IMR-90 (cell line): Measurements from ENCODE around the gene LDB2. TPM values are rescaled to one million over a fixed set of nuclear protein-coding genes. Genes with fewer than 3 reads are reported as not detected.

Experiments
- ATAC-seq: fragments of 200-7000 bp; cut with Tn5 transposase; 2 replicates; pipeline ENCODE4 v1.9.1; 2020; ENCODE audit warnings: low read depth, mild to moderate bottlenecking, moderate library complexity
- BruUV-seq: library from RNA; stranded (reverse); fragments of 400-500 nt; replicated peaks from 2 replicates; lab custom pipeline; 2021; lab: Mats Ljungman, UMichigan
- CTCF ChIA-PET: fragments of 300-600 bp; formaldehyde crosslinking; extraction: SDS; loops from one replicate; lab custom pipeline; 2021; ENCODE audit warnings: antibody characterized with exemption; lab: Yijun Ruan, JAX
- POLR2A ChIA-PET: fragments of 300-600 bp; sonication (Branson Sonifier 250); formaldehyde crosslinking; loops from one replicate; lab custom pipeline; 2022; ENCODE audit warnings: antibody characterized with exemption; ENCODE audit not compliant: unreplicated experiment; lab: Charles Lee
- DNase-seq: peaks from one replicate; pipeline ENCODE4 v3.0.0; 2013
- H2AFZ ChIP-seq: replicated peaks from 2 replicates; pipeline ENCODE3; 2013; ENCODE audit warnings: low read length, mild to moderate bottlenecking; ENCODE audit not compliant: poor library complexity
- H2AK5ac ChIP-seq: 2 replicates; pipeline ENCODE4 v1.6.1; 2013; ENCODE audit warnings: low read depth, low read length, inconsistent platforms
- H2AK9ac ChIP-seq: replicated peaks from 2 replicates; pipeline ENCODE3; 2013; ENCODE audit warnings: mild to moderate bottlenecking, low read depth, low read length, moderate library complexity; ENCODE audit not compliant: poor library complexity
- H2BK120ac ChIP-seq: 2 replicates; pipeline ENCODE4 v1.6.1; 2013; ENCODE audit warnings: low read depth, low read length, inconsistent platforms
- H2BK15ac ChIP-seq: 3 replicates; pipeline ENCODE4 v1.6.1; 2013; ENCODE audit warnings: low read depth, low read length, inconsistent platforms
- H2BK20ac ChIP-seq: 2 replicates; pipeline ENCODE4 v1.6.1; 2013; ENCODE audit warnings: low read depth, mild to moderate bottlenecking, inconsistent platforms, low read length, moderate library complexity
- H2BK5ac ChIP-seq: 2 replicates; pipeline ENCODE4 v1.6.1; 2013; ENCODE audit warnings: mild to moderate bottlenecking, low read depth, low read length, inconsistent platforms; ENCODE audit not compliant: poor library complexity, severe bottlenecking
- H3K14ac ChIP-seq: replicated peaks from 2 replicates; pipeline ENCODE4 v1.6.1; 2013; ENCODE audit warnings: low read depth, low read length, inconsistent platforms
- H3K18ac ChIP-seq: 2 replicates; pipeline ENCODE4 v1.6.1; 2013; ENCODE audit warnings: low read depth, low read length, control low read depth
- H3K23ac ChIP-seq: 2 replicates; pipeline ENCODE4 v1.6.1; 2013; ENCODE audit warnings: low read depth, low read length, inconsistent platforms
- H3K27ac ChIP-seq: 2 replicates; pipeline ENCODE4 v1.5.1; 2013; ENCODE audit warnings: mild to moderate bottlenecking, control low read depth, low read length; ENCODE audit not compliant: insufficient read depth
- H3K27me3 ChIP-seq: 2 replicates; pipeline ENCODE4 v1.6.1; 2013; ENCODE audit warnings: low read length; ENCODE audit not compliant: control insufficient read depth, insufficient read depth
- H3K36me3 ChIP-seq: 2 replicates; pipeline ENCODE4 v1.6.1; 2013; ENCODE audit warnings: low read length, mixed read lengths; ENCODE audit not compliant: control insufficient read depth, insufficient read depth
- H3K4ac ChIP-seq: 2 replicates; pipeline ENCODE4 v1.6.1; 2013; ENCODE audit warnings: low read depth, low read length, inconsistent platforms
- H3K4me1 ChIP-seq: 2 replicates; pipeline ENCODE4 v1.6.1; 2013; ENCODE audit warnings: low read length, mixed read lengths; ENCODE audit not compliant: control insufficient read depth, insufficient read depth
- H3K4me2 ChIP-seq: 2 replicates; pipeline ENCODE4 v1.6.1; 2013; ENCODE audit warnings: low read depth, mild to moderate bottlenecking, control low read depth, low read length, moderate library complexity
- H3K4me3 ChIP-seq: 2 replicates; pipeline ENCODE4 v1.5.1; 2013; ENCODE audit warnings: low read depth, mild to moderate bottlenecking, control low read depth, low read length, moderate library complexity; ENCODE audit not compliant: insufficient read depth
- H3K56ac ChIP-seq: 2 replicates; pipeline ENCODE4 v1.6.1; 2013; ENCODE audit warnings: low read length, inconsistent platforms; ENCODE audit not compliant: insufficient read depth; ENCODE audit errors: extremely low read depth
- H3K79me1 ChIP-seq, 2 experiments: 2 replicates each; pipeline ENCODE4 v1.6.1; 2013; ENCODE audit warnings: low read length in 2 of 2, inconsistent platforms in 1 of 2, low read depth in 1 of 2
- H3K9ac ChIP-seq: 2 replicates; pipeline ENCODE4 v1.6.1; 2013; ENCODE audit warnings: low read depth, low read length, control low read depth
- H3K9me1 ChIP-seq: 2 replicates; pipeline ENCODE4 v1.6.1; 2013; ENCODE audit warnings: low read length, inconsistent platforms; ENCODE audit not compliant: insufficient read depth
- H3K9me3 ChIP-seq: 2 replicates; pipeline ENCODE4 v1.6.1; 2013; ENCODE audit warnings: low read length; ENCODE audit not compliant: control insufficient read depth, insufficient read depth
- H4K20me1 ChIP-seq: 2 replicates; pipeline ENCODE4 v1.6.1; 2013; ENCODE audit warnings: low read length, inconsistent platforms; ENCODE audit not compliant: insufficient read depth
- H4K5ac ChIP-seq: 2 replicates; pipeline ENCODE4 v1.6.1; 2013; ENCODE audit warnings: mild to moderate bottlenecking, low read depth, low read length, control low read depth
- H4K8ac ChIP-seq, 2 experiments: 2 replicates each; pipeline ENCODE4 v1.6.1; 2013; ENCODE audit warnings: low read depth in 2 of 2, low read length in 2 of 2, control low read depth in 1 of 2, inconsistent platforms in 1 of 2
- H4K91ac ChIP-seq: 2 replicates; pipeline ENCODE4 v1.6.1; 2013; ENCODE audit warnings: low read depth, low read length, inconsistent platforms; ENCODE audit not compliant: insufficient read depth
- CEBPB ChIP-seq: IDR thresholded peaks from 2 replicates; pipeline ENCODE4 v1.6.1; 2012; ENCODE audit warnings: low read depth, low read length, improper control_type of control experiment
- ELK1 ChIP-seq: fragments of 150-350 bp; IDR thresholded peaks from 2 replicates; pipeline ENCODE4 v1.6.1; 2016; ENCODE audit warnings: low read depth, mild to moderate bottlenecking, low read length, moderate library complexity, borderline replicate concordance
- FOS ChIP-seq: fragments of 150-350 bp; IDR thresholded peaks from 2 replicates; pipeline ENCODE4 v1.6.1; 2016; ENCODE audit warnings: low read depth, low read length
- MAZ ChIP-seq: IDR thresholded peaks from 2 replicates; pipeline ENCODE4 v1.6.1; 2012; ENCODE audit warnings: low read depth, mild to moderate bottlenecking, low read length, improper control_type of control experiment, moderate library complexity, borderline replicate concordance
- NFE2L2 ChIP-seq: fragments of 150-350 bp; IDR thresholded peaks from 2 replicates; pipeline ENCODE4 v1.6.1; 2016; ENCODE audit warnings: low read depth, mild to moderate bottlenecking, low read length
- POLR2A ChIP-seq: IDR thresholded peaks from 2 replicates; pipeline ENCODE4 v1.6.1; 2012; ENCODE audit warnings: mild to moderate bottlenecking, low read depth, low read length
- RAD21 ChIP-seq: IDR thresholded peaks from 2 replicates; pipeline ENCODE4 v1.6.1; 2012; ENCODE audit warnings: low read length, improper control_type of control experiment
- SMC3 ChIP-seq: fragments of 150-350 bp; IDR thresholded peaks from 2 replicates; pipeline ENCODE4 v1.6.1; 2016; ENCODE audit warnings: low read depth, mild to moderate bottlenecking, antibody characterized with exemption, low read length, moderate library complexity
- WGBS, 2 experiments: methylation state at CpG; one replicate each; pipeline versions ENCODE4 v1.1.5 to v1.1.7; 2013; ENCODE audit warnings: missing lambda C conversion rate in 2 of 2; ENCODE audit not compliant: insufficient read length in 1 of 2; ENCODE audit errors: extremely low coverage in 2 of 2; 5-methylcytosine and 5-hydroxymethylcytosine counted together
- dilution Hi-C: fragments of 300-500 bp; cut with HindIII; formaldehyde crosslinking; loops from one replicate; pipeline ENCODE4 v1.14.3; 2018; ENCODE audit warnings: low sequenced_read_pairs; ENCODE audit not compliant: unreplicated experiment
- in situ Hi-C: fragments of 300-500 bp; cut with MboI; formaldehyde crosslinking; loops from 3 replicates; pipeline ENCODE4 v1.14.3; 2019; ENCODE audit warnings: low sequenced_read_pairs, inconsistent platforms, mixed read lengths
- intact Hi-C: fragments of 100-400 bp; cut with micrococcal nuclease; formaldehyde crosslinking; loops from 2 replicates; pipeline ENCODE4 v1.10.0; 2022
- polyA plus RNA-seq, 3 experiments: library from polyadenylated mRNA; depleted of rRNA; stranded (reverse); fragments of >200 nt; gene quantifications; 2 replicates each; pipeline ENCODE4 v1.2.3, GENCODE V29; 2012; ENCODE audit warnings: low replicate concordance in 1 of 3
- total RNA-seq: library from RNA; depleted of rRNA; stranded (reverse); fragments of >200 nt; gene quantifications from 2 replicates; pipeline ENCODE4 v1.2.3, GENCODE V29; 2012

LDB2 gene
- total and polyA plus RNA-seq, 2 of the 4 experiments (the other 2 are of a cell fraction), result 67.9 to 116 TPM

- no peak overlapping the region for H3K4me3 ChIP-seq
- H4K8ac ChIP-seq, result no peak overlapping the region
- no peak overlapping the region for H3K23ac ChIP-seq
- H3K27me3 ChIP-seq, result no peaks in the 10 kb centered on the region
- H2BK20ac ChIP-seq, result no peak overlapping the region
- no peak for DNase-seq
- dilution Hi-C loops (no loop called here), intact Hi-C loops (no loop called here), in situ Hi-C loops (no loop called here)
- no peaks in the 10 kb centered on the region for H4K20me1 ChIP-seq
- no peaks in the 10 kb centered on the region for H3K9me3 ChIP-seq
- no peaks in the 10 kb centered on the region; the same call in 1 of the 2 replicates for H3K36me3 ChIP-seq
- no peak overlapping the region for H2BK5ac ChIP-seq
- no peak for ATAC-seq
- no peak overlapping the region for H3K56ac ChIP-seq
- H4K5ac ChIP-seq, result no peak overlapping the region
- no peak overlapping the region for H2BK120ac ChIP-seq
- no TSS peak for BruUV-seq
- ChIA-PET CTCF (no interaction called here), POLR2A (no interaction called here)
- no peak overlapping the region for H3K14ac ChIP-seq
- no peaks in the 10 kb centered on the region for H3K79me1 ChIP-seq
- H2AFZ ChIP-seq, result no peak overlapping the region
- TF ChIP-seq RAD21 (no peak), POLR2A (no peak), MAZ (no peak), CEBPB (peak; percentile 91), FOS (no peak), ELK1 (no peak), NFE2L2 (no peak), SMC3 (no peak)
- H2AK5ac ChIP-seq, result no peak overlapping the region
- no peak overlapping the region for H4K91ac ChIP-seq
- no peak overlapping the region for H3K9ac ChIP-seq
- no peak overlapping the region for H3K4me2 ChIP-seq
- H3K18ac ChIP-seq, result no peak overlapping the region
- no peak overlapping the region for H2AK9ac ChIP-seq
- H2BK15ac ChIP-seq, result no peak overlapping the region
- no CpG with 5 or more reads among the region's 3 CpGs for WGBS, 2 experiments
- no peak overlapping the region for H3K4ac ChIP-seq
- no peak overlapping the region for H3K27ac ChIP-seq
- H3K9me1 ChIP-seq, result no peaks in the 10 kb centered on the region
- H3K4me1 ChIP-seq, result peaks cover 8% of the 10 kb centered on the region
These were observed 321.3 kb downstream of the LDB2 start for GRCh38 chr4:16577177-16577576.
